Suppressor macrophage (primary cell): ENCODE measurements around the gene NEURL4.
"Not testable (repeated sequence)": the region's sequence is repeated elsewhere in the genome, so short reads cannot be mapped to it uniquely, and the experiment has no call there.

Source experiments
- DNase-seq, 4 experiments: peaks; one replicate each; pipeline ENCODE4 v3.0.0-alpha.2; 2020 to 2022

NEURL4 gene

DNA sequence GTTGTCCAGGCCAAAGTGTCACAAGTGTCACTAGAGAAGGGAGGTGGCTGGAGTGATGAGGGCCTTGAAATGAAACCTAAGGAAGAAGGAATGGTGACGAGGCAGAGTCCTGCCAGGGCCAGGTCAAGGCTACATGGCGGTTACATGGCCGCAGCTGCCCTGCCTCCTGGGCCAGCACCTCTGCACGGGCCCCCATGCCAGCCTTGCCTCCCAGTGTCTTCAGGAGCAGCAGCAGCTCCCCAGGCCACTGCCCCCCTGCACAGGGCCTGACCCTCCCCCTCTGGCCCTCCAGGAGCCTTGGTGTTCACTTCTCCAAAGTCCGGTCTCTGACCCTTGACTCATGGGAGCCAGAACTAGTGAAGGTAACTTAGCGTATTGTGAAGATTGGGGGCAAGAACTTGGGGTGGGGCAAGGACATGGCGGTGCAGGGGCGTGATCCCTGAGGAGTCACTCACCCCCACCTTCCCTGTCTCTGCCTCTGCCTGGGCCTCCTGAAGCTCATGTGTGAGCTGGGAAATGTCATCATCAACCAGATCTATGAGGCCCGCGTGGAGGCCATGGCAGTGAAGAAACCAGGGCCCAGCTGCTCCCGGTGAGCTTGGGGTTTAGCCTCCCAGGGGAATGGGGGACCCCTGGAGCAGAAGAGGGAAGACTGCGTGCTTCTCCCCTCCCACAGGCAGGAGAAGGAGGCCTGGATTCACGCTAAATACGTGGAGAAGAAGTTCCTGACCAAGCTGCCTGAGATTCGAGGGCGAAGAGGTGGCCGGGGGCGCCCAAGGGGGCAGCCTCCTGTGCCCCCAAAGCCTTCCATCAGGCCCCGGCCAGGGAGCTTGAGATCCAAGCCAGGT, 18.7 kb upstream of the NEURL4 start:
- DNase-seq, result no peak

DNA sequence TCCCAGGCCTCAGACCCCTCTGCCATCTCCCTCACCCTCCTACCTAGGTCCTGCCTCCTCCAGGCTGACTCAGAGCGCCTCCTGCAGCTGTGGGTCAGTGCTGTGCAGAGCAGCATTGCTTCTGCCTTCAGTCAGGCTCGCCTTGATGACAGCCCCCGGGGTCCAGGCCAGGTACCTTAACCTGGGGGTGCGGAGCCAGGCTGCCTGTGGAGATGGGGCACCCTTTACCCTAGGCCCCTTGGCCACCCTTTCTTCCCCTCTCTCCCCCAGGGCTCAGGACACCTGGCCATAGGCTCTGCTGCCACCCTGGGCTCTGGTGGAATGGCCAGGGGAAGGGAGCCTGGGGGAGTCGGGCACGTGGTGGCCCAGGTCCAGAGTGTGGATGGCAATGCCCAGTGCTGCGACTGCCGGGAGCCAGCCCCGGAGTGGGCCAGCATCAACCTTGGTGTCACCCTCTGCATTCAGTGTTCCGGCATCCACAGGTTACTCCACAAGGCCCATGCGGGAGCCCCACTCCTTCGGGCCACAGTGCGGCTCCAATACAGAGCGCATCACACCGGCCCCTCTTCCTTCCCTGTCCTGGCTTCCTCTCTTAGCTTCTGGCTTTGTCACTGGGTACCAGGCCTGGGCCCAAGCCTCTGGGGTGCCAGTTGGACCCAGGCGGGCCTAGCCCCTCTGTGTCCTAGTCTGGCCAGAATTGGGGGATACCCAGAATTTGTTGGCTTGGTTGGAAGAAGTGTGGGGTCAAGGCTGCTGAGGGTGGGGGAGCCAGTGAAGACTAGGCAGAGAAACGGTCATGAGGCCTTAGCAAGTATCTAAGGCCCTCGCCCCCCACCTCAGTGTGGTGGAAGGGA, 17.9 kb upstream of the NEURL4 start:
- no peak for DNase-seq

DNA sequence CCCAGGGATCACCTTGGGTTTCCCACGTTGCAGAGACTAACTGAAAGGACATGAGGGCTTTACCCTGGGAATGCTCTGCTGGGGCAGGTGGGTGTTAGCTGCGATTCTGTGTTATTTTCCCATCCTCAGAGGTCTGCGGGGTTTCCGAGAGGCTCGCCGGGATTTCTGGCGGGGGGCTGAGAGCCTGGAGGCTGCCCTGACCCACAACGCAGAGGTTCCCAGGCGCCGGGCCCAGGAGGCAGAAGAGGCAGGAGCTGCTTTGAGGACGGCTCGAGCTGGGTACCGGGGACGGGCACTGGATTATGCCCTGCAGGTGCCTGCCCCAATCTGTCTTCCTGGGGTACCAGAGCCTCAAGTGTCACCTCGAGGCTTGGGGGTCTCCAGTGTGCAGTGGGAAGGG, 14.1 kb upstream of the NEURL4 start:
- DNase-seq, result no peak

DNA sequence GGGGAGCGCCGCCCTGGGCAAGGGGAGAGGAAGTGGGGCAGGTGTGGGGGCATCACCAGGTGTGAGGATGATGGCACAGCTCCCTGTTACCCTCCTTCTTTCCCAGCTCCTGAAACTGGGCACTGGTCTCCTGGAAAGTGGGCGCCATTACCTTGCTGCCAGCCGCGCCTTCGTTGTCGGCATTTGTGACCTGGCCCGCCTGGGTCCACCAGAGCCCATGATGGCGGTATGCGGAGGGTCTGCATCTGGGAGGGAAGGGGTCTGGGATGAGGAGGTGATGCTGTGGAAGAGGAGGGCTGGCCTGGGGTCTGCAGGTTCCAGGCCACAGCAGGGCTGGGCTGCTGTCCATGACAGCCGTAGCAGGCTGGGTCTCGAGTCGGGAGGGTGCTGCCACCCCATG, 12.7 kb upstream of the NEURL4 start:
- no peak for DNase-seq

DNA sequence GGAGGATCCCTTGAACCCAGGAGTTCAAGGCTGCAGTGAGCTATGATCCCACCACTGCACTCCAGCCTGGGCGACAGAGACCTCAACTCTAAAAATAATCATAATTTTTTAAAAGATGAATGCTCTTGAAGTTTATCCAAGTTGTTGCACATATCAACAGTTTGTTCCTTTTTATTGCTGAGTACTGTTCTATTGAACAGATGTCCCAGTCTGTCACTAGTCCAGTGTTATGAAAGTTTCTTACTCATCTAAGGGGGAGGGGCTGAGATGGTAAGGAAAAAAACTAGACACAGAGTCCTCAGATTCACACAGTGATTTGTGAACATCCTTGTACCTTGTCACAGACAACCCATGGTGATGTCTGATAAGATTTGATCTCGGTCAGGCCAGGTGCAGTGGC, 11.0 kb upstream of the NEURL4 start:
- peak in 3 of 4 experiments; percentile 24 to 60 (median 43) for DNase-seq

DNA sequence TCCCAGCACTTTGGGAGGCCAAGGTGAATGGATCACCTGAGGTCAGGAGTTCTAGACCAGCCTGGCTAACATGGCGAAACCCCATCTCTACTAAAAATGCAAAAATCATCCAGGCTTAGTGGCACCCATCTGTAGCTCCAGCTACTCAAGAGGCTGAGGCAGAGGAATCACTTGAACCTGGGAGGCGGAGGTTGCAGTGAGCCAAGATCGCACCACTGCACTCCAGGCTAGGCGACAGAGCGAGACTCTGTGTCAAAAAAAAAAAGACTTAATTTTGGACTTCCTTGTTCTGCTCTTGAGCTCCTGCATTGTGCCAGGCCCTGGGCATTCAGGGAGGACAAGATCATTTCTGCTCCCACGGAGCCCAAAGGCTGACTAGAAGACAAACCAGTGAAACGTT, 8.5 kb upstream of the NEURL4 start:
- not testable (repeated sequence) for DNase-seq

DNA sequence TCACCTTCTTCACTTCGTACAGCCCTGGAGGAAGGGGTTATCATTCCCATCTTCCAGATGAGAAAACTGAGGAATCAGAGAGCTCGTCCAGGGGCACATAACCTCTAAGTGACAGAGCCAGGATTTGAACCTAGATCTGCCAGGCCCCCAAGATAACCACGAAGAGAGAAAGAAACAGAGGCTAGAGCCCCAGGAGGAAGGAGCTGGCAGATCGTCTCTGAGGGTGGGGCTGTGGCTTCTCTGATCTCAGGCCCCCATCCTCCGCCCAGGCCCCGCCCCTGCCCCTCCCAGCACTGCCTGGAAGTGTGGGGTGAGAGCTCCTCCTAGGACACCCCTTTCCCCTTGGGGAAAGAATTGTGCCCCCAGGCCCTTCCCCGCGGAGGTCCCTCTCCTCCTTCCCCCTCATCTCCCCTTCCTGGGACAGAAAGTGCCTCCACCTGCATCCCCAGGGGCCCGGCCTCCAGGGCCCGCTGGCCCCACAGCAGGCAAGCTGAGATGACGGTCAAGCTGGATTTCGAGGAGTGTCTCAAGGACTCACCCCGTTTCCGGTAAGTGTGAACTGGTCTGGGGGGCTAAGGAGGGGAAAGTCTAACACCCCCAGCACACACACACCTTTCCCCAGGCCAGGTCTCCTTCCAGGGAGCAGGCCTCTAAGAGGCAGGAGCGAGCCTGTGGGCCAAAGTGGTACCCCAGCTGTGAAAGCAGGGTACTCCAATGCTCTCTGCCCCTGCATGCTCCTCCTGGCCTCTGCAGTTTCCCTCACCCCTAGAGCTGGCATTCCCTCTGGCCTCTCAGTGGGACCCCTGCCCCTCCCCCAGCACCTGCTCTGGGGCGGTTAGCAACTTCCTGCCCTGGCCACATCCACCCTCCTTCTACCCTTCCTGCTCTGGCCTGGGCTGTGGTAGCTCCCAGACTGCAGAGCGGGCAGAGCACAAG, 7.4 kb upstream of the NEURL4 start, which contains the start of gene ACAP1:
TSS of gene ACAP1 (plus strand) at position 290 of the 936 bp plus-strand sequence. CDS start at position 496, 206 bp downstream.
- DNase-seq, result peak in 3 of 4 experiments; percentile 22 to 71 (median 57)

DNA sequence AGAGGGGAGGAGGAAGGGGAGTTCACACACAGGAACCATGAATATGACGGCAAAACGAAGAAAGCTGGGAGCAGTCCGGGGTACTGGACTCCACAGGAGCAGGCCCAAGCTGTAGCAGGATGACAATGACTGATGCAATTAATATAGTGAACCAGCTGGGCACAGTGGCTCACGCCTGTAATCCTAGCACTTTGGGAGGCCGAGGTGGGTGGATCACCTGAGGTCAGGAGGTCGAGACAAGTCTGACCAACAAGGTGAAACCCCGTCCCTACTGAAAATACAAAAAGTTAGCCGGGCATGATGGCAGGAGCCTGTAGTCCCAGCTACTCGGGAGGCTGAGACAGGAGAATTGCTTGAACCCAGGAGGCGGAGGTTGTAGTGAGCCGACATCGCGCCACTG, 6.6 kb upstream of the NEURL4 start:
- DNase-seq, result not testable (repeated sequence)

DNA sequence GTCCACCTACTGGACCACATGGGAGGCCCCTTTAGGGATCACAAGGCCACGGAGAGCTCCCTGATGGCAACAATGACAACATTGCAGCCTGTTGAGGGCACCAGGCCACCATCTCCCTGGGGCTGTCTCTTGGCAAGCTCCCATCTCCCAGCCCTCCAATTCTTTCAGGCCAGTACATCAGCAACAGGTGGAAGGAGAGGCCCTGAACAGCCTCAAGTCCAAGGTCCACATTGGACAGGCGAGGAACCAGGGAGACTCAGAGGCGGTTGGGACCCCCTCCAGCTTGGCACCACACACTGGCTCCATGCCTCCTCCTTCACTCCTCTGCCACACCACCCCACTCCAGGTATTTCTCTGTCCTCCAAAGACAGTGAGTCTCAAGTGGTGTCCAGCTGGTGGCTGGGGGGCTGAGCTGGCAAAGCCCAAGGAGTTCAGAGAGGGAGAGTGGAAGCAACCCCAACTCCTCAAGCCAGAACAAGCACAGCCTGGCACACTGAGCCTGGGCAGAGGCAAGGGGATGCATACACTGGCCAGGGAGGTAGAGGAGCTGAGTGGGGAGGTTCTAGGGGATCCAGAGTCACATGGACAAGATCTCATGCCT, 5.9 kb upstream of the NEURL4 start:
- DNase-seq, result no peak

DNA sequence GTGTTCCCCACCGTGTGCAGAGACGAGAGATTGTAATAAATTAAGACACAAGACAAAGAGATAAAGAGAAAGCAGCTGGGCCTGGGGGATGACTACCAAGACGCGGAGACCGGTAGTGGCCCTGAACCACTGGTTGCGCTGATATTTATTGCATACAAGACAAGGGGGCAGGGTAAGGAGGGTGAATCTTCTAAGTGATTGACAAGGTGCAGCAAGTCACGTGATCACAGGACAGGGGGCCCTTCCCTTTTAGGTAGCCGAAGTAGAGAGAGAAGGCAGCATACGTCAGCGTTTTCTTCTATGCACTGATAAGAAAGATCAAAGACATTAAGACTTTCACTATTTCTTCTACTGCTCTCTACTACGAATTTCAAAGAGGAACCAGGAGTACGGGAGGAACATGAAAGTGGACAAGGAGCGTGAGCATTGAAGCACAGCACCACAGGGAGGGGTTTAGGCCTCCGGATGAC, 3.5 kb upstream of the NEURL4 start:
- not testable (repeated sequence) for DNase-seq

DNA sequence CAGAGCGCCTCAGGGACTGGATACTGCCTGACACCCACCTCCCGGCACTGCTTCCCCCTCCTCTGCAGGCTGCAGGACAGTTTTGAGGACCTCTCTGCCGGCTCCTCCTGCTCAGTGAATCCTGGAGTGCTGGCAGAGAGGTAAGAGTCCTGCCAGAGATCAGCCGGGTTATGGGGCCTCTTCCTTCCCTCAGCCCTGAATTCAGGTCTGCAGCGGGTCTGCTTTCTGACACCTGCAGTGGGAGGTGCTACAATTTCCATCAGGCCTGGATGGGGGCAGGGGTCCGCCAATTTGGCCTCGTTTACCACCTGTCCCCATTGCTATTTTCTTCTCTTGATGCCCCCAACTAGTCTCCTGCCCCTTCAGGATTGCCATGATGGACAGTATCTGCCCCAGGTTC, 3.0 kb upstream of the NEURL4 start:
- no peak for DNase-seq

DNA sequence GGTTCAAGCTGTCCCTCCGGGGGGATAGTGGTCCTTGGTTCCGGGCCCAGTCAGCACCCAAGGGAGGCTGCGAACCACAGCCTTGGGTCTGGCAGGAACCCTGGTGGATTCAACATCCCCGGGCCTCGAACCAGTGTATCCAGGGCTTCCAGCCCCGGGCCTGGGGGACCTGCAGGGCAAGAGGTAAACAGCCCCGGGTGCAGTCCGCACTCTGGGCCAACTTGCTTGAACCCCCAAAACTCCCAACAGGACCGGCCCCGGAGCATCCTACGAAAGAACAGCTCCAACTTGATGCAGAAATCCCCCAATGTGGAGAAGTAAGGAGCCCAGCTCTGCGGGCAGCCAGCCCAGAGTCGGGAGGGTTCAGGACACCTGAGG, 1.5 kb upstream of the NEURL4 start:
- DNase-seq, result no peak

DNA sequence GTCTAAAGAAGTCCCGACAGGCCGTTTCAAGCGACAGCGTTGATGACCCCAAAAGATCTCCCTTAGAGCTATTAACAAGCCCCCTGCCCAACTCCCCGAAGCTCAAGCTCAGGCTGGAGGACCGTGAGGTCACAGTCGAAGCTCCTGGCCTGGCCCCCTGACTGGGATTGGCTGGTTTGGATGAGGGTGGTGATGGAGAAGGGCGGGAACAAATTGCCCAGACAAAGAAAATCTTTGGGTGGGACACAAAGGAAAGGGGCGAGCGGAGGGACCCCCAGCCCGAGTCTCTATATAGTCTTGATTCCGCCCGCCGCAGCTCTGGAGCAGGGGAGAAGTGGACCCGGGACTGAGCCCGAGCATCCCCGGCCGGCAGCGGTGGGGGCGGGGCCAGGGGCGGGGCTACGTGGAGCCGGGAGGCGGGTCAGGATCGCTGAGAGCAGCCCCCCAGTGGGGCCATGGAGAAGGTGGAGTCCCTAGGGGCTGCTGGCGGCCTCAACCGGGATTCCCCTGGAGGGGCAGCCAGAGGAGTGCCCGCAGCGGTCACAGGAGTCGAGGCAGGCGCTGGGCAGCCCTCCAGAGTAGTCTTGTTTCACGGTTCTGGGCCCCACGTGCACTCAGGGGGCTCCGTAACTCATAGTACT, 982 bp upstream of the NEURL4 start:
- DNase-seq, result peak; percentile 65 to 85 (median 78)

DNA sequence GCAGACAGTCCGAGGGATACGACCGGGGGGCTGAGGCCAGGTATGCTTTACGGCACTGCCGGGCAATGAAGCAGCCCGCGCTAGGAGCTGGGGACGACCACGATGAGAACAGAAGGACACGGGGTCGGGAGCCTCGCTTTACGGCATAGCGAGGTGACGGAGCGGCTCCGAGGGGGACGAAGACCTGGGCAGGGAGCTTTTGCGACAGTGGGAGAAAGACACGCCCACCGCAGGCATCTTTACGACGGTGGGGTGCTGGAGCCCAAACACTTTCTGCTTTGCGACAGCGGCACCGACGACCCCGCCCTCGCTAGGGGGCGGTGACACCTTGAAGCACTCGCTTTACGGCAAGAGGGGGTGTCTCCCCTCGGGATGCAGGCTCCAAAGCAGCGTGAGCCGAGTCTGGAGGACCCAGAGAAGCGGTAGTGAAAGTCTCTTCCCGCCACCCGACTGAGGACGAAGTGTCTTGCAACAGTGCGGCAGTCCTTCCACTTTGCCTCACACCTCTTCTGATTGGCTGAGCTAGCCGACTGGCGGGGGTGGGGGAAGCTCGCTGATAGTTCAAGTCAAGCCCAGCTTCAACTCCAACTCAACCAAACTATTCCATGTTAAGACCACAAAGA, 350 bp upstream of the NEURL4 start:
- DNase-seq, result peak; percentile 98 to 100 (median 100)

DNA sequence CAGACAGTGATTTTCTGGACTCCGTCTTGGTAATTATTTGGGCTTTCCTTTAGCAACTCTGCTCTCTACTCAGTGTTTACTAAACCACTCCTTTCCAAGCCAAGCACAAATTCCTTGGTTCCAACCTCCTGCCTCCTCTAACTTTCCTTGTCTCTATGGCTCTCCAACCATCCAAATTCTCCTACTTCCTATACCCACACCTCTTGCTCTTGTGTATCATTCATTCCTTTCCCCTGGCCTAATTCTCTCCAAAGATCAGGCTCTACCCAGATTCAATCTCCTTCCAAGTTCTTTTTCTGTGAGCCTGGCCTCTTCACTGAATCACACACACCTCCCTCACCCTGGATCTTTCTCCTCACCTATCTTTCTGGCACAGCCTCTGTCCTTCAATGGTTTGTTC, 1.1 kb downstream of the NEURL4 start:
- DNase-seq, result no peak

DNA sequence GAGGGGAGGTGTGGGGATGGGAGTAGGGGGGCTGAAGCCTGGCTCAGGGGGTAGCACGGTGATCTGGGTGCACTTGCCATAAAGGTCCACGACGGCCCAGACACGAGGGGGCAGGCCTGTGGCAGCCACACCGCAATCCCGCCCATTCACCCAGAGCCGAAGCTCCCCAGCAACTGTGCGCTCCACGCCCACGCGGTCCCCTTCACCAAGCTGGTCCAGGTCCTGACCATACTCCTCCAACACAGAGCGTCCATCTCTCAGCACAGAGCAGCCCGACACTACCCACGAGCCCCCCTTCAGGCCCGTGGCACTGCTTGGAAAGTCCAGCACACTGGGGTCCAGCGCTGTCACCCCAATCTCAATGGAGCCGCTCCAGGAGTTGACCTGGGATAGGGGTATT, 1.6 kb downstream of the NEURL4 start:
- DNase-seq, result no peak

DNA sequence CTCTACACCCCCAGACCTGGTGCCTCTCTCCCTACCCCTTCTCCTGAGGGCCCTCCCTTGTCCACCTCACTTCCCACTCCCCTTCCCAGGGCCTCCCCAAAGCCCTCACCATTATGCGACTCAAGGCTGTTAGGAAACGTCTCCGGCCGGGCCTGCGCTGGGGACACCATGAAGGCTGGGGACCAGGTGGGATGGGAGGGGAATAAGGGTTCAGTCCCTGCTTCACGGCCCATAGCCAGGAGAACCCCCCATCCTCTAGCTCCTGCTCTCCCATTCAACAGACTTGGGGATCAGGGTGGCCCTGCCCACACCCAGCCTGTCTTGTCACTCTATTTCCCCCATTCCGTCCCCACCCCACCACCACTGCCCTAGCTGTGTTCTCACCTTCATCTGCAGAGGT, 2.1 kb downstream of the NEURL4 start:
- no peak for DNase-seq

DNA sequence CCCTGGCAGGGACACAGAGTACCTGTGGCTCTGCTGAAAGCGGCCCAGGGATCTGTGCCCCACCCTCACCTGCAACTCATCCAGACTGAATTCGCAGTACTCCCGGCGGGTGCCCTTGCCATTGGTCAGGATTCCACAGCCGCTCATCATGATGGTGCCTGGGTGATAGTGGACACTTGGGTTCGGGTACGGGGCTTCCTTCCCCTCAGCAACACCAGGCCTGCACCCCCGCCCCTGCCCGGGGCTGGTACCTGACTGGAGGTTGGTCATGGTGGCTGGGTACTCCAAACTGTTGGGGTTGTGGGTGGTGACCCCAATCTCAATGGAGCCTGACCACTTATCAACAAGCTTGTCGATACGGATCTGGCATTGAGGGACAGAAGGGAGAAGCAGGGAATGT, 2.9 kb downstream of the NEURL4 start:
- DNase-seq, result no peak

DNA sequence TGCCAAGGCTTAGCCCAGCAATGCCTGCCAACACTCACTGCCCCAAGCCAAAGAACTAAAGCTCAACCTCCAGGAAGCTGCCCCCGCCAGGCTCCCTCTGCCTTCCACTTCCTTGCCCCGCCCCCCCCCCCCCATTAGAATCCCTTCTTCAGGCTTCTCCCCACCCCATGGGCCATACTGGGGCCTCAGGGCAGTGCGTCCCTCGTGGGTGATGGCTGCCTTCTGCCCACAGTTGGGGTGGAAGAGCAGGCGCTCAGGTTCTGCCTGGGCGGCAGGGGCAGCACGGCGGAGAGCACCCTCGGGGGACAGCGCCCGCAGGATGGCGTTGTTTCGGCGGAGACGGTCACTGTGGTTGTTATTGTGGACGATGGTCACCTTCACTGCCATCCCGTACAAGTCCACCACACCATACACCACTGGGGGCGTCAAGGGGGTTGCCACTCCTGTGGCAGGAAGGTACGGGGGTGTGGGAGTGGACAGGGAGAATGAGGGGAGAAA, 4.1 kb downstream of the NEURL4 start:
- no peak for DNase-seq

DNA sequence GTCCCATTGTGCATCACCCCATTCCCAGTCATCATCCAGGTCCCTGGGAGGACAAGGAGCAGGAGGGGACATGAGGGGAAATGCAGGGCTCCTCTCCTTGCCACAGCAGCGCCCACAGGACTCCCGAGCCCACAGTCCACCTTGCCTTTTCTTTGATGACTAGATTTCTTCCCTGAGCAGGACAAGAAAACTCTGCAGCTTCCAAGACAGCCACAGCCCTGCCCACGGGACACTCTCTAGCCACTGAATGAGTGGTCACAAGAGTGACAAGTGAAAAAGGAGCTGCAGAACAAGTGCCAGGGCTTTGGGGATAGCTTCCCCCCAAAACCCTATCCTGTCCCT, 4.7 kb downstream of the NEURL4 start:
- DNase-seq, result no peak
